A673 (cell line): ENCODE data around the gene TMEM60. TPM values are rescaled to one million over a fixed set of nuclear protein-coding genes. Genes with fewer than 3 reads are reported as not detected.

ENCODE experiments used
- BruUV-seq: library from RNA; stranded (reverse); fragments of 400-500 nt; replicated peaks from 2 replicates; lab custom pipeline; 2021; lab: Mats Ljungman, UMichigan
- CTCF ChIA-PET: fragments of 300-600 bp; sonication (Branson Sonifier 250); formaldehyde crosslinking; loops from one replicate; lab custom pipeline; 2022; ENCODE audit warnings: antibody characterized with exemption; lab: Charles Lee
- POLR2A ChIA-PET: fragments of 300-600 bp; sonication (Branson Sonifier 250); formaldehyde crosslinking; loops from one replicate; lab custom pipeline; 2022; ENCODE audit warnings: antibody characterized with exemption; ENCODE audit not compliant: low non-redundant PET; lab: Charles Lee
- DNase-seq: peaks from one replicate; pipeline ENCODE4 v3.0.0-alpha.2; 2015; ENCODE audit warnings: low spot score
- H3K27ac ChIP-seq: fragments of 200-600 bp; sonication (generic); 2 replicates; pipeline ENCODE4 v1.5.1; 2016; ENCODE audit warnings: mixed run types, low read depth, mild to moderate bottlenecking, mixed read lengths, antibody characterized with exemption, low read length; ENCODE audit not compliant: poor library complexity, severe bottlenecking
- H3K27me3 ChIP-seq: fragments of 200-600 bp; sonication (generic); replicated peaks from 2 replicates; pipeline ENCODE4 v1.6.1; 2017; ENCODE audit warnings: mixed run types, low read depth, mild to moderate bottlenecking, mixed read lengths, antibody characterized with exemption, low read length; ENCODE audit not compliant: insufficient read depth, poor library complexity
- H3K36me3 ChIP-seq: fragments of 200-600 bp; sonication (generic); 2 replicates; pipeline ENCODE4 v1.6.1; 2016; ENCODE audit warnings: mixed run types, mild to moderate bottlenecking, mixed read lengths, antibody characterized with exemption, low read length; ENCODE audit not compliant: insufficient read depth, poor library complexity, severe bottlenecking
- H3K4me1 ChIP-seq: fragments of 200-600 bp; sonication (generic); 2 replicates; pipeline ENCODE4 v1.6.1; 2017; ENCODE audit warnings: mixed run types, mild to moderate bottlenecking, mixed read lengths, antibody characterized with exemption, low read length; ENCODE audit not compliant: insufficient read depth, poor library complexity, severe bottlenecking
- H3K4me3 ChIP-seq: fragments of 200-600 bp; sonication (generic); 2 replicates; pipeline ENCODE4 v1.5.1; 2016; ENCODE audit warnings: low read depth, mixed run types, mild to moderate bottlenecking, mixed read lengths, low read length; ENCODE audit not compliant: poor library complexity, severe bottlenecking
- H3K9me3 ChIP-seq: fragments of 200-600 bp; sonication (generic); 2 replicates; pipeline ENCODE4 v1.6.1; 2016; ENCODE audit warnings: mixed run types, low read depth, mild to moderate bottlenecking, mixed read lengths, antibody characterized with exemption, low read length; ENCODE audit not compliant: poor library complexity, severe bottlenecking
- EZH2 ChIP-seq: fragments of 200-600 bp; sonication (generic); IDR thresholded peaks from 2 replicates; pipeline ENCODE4 v1.6.1; 2017; ENCODE audit warnings: borderline replicate concordance, low read depth, mild to moderate bottlenecking, mixed read lengths, antibody characterized with exemption, low read length; ENCODE audit not compliant: poor library complexity, severe bottlenecking
- intact Hi-C: fragments of 100-400 bp; cut with micrococcal nuclease; formaldehyde crosslinking; loops from one replicate; pipeline ENCODE4 v1.10.0; 2022; ENCODE audit not compliant: unreplicated experiment
- total RNA-seq: library from RNA; stranded (reverse); gene quantifications from 2 replicates; pipeline ENCODE4 v1.2.3, GENCODE V29; 2021
- TF ChIP-seq, protein P1 (sequence below): fragments of 300-800, 200-600 bp; sonication (generic); conservative IDR thresholded peaks from 2 replicates; pipeline ENCODE4 v1.5.1; 2017; ENCODE audit warnings: low read depth, mild to moderate bottlenecking, antibody characterized with exemption, low read length, moderate library complexity, mixed read lengths

TMEM60 gene
- total RNA-seq, 1 experiment from 2014 or later: 14.8 TPM

DNA sequence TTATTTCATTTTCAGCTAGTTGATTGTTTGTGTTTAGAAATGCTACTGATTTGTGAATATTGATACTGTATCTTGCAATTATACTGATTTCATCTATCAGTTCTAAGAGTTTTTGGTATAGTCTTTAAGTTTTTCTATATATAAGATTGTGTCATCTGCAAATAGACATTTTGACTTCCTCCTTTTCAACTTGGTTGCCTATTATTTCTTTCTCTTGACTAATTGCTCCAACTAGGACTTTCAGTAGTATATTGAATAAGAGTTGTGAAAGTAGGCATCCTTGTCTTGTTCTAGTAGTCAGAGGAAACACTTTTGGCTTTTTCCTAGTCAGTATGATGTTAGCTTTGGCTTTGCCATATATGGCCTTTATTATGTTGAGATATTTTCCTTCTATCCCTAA, 20.8 kb upstream of the TMEM60 start:
- Histone ChIP-seq H3K27ac (no peak overlapping the region), H3K27me3 (no peaks in the 10 kb centered on the region), H3K4me3 (no peak overlapping the region), H3K36me3 (no peaks in the 10 kb centered on the region), H3K9me3 (peaks cover 43% of the 10 kb centered on the region), H3K4me1 (no peaks in the 10 kb centered on the region)
- POLR2A ChIA-PET: no interaction called here
- CTCF ChIA-PET: no interaction called here
- no TSS peak for BruUV-seq
- TF ChIP-seq, protein P1, sequence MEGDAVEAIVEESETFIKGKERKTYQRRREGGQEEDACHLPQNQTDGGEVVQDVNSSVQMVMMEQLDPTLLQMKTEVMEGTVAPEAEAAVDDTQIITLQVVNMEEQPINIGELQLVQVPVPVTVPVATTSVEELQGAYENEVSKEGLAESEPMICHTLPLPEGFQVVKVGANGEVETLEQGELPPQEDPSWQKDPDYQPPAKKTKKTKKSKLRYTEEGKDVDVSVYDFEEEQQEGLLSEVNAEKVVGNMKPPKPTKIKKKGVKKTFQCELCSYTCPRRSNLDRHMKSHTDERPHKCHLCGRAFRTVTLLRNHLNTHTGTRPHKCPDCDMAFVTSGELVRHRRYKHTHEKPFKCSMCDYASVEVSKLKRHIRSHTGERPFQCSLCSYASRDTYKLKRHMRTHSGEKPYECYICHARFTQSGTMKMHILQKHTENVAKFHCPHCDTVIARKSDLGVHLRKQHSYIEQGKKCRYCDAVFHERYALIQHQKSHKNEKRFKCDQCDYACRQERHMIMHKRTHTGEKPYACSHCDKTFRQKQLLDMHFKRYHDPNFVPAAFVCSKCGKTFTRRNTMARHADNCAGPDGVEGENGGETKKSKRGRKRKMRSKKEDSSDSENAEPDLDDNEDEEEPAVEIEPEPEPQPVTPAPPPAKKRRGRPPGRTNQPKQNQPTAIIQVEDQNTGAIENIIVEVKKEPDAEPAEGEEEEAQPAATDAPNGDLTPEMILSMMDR: no peak
- no peak for TF ChIP-seq EZH2
- no peak for DNase-seq
- intact Hi-C loops: no loop called here

DNA sequence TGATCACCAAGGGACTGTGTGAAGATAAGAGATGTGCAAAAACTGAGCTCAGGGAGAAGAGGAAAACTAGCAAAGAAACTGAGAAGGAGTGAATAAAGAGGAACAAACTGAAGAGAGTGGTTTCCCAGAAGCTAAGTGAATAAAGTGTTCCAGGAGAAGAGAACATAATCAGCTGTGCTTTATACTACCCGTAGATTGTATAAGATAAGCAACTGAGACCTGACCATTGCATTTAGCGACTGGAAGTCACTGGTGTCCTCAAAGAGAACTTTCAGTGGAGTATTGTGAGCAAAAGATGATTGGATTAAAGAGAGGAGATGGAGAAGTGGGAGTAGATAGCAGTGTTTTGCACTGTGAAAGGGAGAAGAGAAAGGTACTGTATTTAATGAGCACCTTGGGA, 14.9 kb upstream of the TMEM60 start:
- intact Hi-C loops: no loop called here
- no peak for DNase-seq
- BruUV-seq: no TSS peak
- H3K9me3 ChIP-seq: peaks cover 8% of the 10 kb centered on the region
- H3K36me3 ChIP-seq: no peaks in the 10 kb centered on the region
- CTCF ChIA-PET: no interaction called here
- peaks cover 3% of the 10 kb centered on the region for H3K4me1 ChIP-seq
- POLR2A ChIA-PET: no interaction called here
- H3K4me3 ChIP-seq: no peak overlapping the region
- no peak overlapping the region for H3K27ac ChIP-seq
- no peak for TF ChIP-seq EZH2
- TF ChIP-seq, protein P1: no peak
- no peaks in the 10 kb centered on the region for H3K27me3 ChIP-seq

DNA sequence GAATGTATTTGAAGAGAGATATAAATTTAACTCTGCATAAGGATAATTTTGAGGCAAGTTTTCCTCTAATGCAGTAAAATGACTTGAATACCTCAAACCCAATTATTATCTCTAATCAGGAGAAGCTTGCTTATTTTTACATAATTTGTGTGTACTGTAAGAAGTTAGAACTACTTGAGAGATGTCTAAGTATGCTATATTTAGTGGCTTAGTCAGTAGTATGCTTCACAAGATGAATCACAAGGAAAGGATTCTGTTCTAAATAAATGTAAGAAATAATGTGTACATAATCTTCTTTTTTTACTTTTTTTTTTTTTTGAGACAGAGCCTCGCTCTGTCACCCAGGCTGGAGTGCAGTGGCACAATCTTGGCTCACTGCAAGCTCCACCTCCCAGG, 14.1 kb upstream of the TMEM60 start:
- no TSS peak for BruUV-seq
- Histone ChIP-seq H3K27me3 (no peaks in the 10 kb centered on the region), H3K27ac (no peak overlapping the region), H3K36me3 (no peaks in the 10 kb centered on the region), H3K4me3 (no peak overlapping the region), H3K4me1 (peaks cover 3% of the 10 kb centered on the region), H3K9me3 (peaks cover 15% of the 10 kb centered on the region)
- no peak for TF ChIP-seq EZH2
- TF ChIP-seq, protein P1: no peak
- no peak for DNase-seq
- intact Hi-C loops: no loop called here
- ChIA-PET CTCF (no interaction called here), POLR2A (no interaction called here)
